Umbilical cord (tissue), 2 donors: ENCODE measurements around the gene ENGASE. TPM values are rescaled to one million over a fixed set of nuclear protein-coding genes. Genes with fewer than 3 reads are reported as not detected.
"Not testable (repeated sequence)": the region's sequence is repeated elsewhere in the genome, so short reads cannot be mapped to it uniquely, and the experiment has no call there.

Experiments
- DNase-seq: peaks from one replicate; pipeline ENCODE4 v3.0.0-alpha.2; 2015; ENCODE audit warnings: low spot score
- total RNA-seq: library from RNA; depleted of rRNA; stranded (reverse); fragments of >200 nt; gene quantifications from one replicate; pipeline ENCODE4 v1.2.3, GENCODE V29; 2014; ENCODE audit warnings: low replicate concordance; ENCODE audit not compliant: insufficient read depth

The ENGASE gene
- total RNA-seq, 1 donor from 2014 or later = 15.9 TPM

- DNase-seq = no peak
Observed at GRCh38 chr17:79053251-79053925, 21.2 kb upstream of the ENGASE start.

- no peak for DNase-seq
Observed at GRCh38 chr17:79054200-79054960, 20.2 kb upstream of the ENGASE start.

GRCh38 chr17:79055197-79055596 is 19.4 kb upstream of the ENGASE start:
- no peak for DNase-seq

GRCh38 chr17:79057737-79058385 is 16.8 kb upstream of the ENGASE start:
- no peak for DNase-seq

GRCh38 chr17:79062691-79063090 is 11.9 kb upstream of the ENGASE start:
- no peak for DNase-seq

- no peak for DNase-seq
Observed at GRCh38 chr17:79064026-79064425, 10.6 kb upstream of the ENGASE start.

GRCh38 chr17:79065105-79065670 is 9.4 kb upstream of the ENGASE start:
- DNase-seq = no peak

- DNase-seq = no peak
Observed at GRCh38 chr17:79066963-79067362, 7.7 kb upstream of the ENGASE start.

- DNase-seq = no peak
Observed at GRCh38 chr17:79070266-79070880, 4.3 kb upstream of the ENGASE start.

GRCh38 chr17:79071161-79071740 is 3.4 kb upstream of the ENGASE start:
- DNase-seq = no peak

- DNase-seq = no peak
Observed at GRCh38 chr17:79072544-79072943, 2.1 kb upstream of the ENGASE start.

GRCh38 chr17:79073016-79073705 is 1.5 kb upstream of the ENGASE start:
- no peak for DNase-seq

- DNase-seq = no peak
Observed at GRCh38 chr17:79073706-79074088, 927 bp upstream of the ENGASE start.

GRCh38 chr17:79074121-79074648 is 439 bp upstream of the ENGASE start:
- DNase-seq = not testable (repeated sequence)

GRCh38 chr17:79075446-79075750 is 774 bp downstream of the ENGASE start:
- DNase-seq = no peak

- DNase-seq = no peak
Observed at GRCh38 chr17:79075861-79076406, 1.3 kb downstream of the ENGASE start.

- no peak for DNase-seq
Observed at GRCh38 chr17:79077587-79077986, 3.0 kb downstream of the ENGASE start.

- DNase-seq = no peak
Observed at GRCh38 chr17:79078476-79079190, 4.0 kb downstream of the ENGASE start.

- DNase-seq = no peak
Observed at GRCh38 chr17:79079421-79080200, 5.0 kb downstream of the ENGASE start.
